ENCODE data around the gene SLC8A1. TPM values are rescaled to one million over a fixed set of nuclear protein-coding genes. Genes with fewer than 3 reads are reported as not detected.

Gene SLC8A1
- total RNA-seq, 1 experiment from 2014 or later, result 1.7 TPM

- Histone ChIP-seq H3K14ac (ENCODE audit: insufficient read depth, low read length) (no peak overlapping the region), H3K23me2 (ENCODE audit: insufficient read length, low read depth, low read length, poor library complexity, severe bottlenecking) (no peaks in the 10 kb centered on the region), H3K4me1 (ENCODE audit: insufficient read depth, low read length) (no peaks in the 10 kb centered on the region), H2BK5ac (ENCODE audit: insufficient read length, low read length) (no peak overlapping the region), H3K23ac (ENCODE audit: insufficient read length, low read depth, low read length) (no peak overlapping the region), H3K4me2 (ENCODE audit: insufficient read depth, insufficient read length, low read length) (no peak overlapping the region), H3K56ac (ENCODE audit: insufficient read length, low read depth, low read length) (no peak overlapping the region), H3K9me3 (ENCODE audit: control insufficient read depth, low read depth, low read length) (no peaks in the 10 kb centered on the region), H2AFZ (ENCODE audit: low read length) (no peak overlapping the region), H2AK5ac (ENCODE audit: insufficient read length, low read length) (no peak overlapping the region), H2BK20ac (ENCODE audit: low read depth, low read length, poor library complexity, severe bottlenecking) (no peak overlapping the region), H3K9ac (ENCODE audit: extremely low read depth, insufficient read length, low read length) (no peak overlapping the region), H4K20me1 (ENCODE audit: control insufficient read depth, insufficient read depth, insufficient read length) (no peaks in the 10 kb centered on the region), H4K5ac (ENCODE audit: insufficient read length, low read depth, low read length) (no peak overlapping the region), H3K79me1 (ENCODE audit: insufficient read depth, low read depth, low read length, poor library complexity, severe bottlenecking) (no peaks in the 10 kb centered on the region), H2BK120ac (ENCODE audit: low read depth, low read length, poor library complexity, severe bottlenecking) (no peak overlapping the region), H3T11ph (ENCODE audit: low read length) (no peak overlapping the region), H4K91ac (ENCODE audit: insufficient read length, low read depth, low read length) (no peak overlapping the region), H3K27ac (ENCODE audit: insufficient read length, low read depth, low read length) (no peak overlapping the region), H2BK15ac (ENCODE audit: low read depth, low read length) (no peak overlapping the region), H3K79me2 (ENCODE audit: insufficient read depth, low read length) (no peaks in the 10 kb centered on the region), H3K18ac (ENCODE audit: insufficient read length, low read depth, low read length) (no peak overlapping the region), H3K4ac (ENCODE audit: low read depth, low read length) (no peak overlapping the region), H4K8ac (replicated peaks; ENCODE audit: insufficient read length, low read depth, low read length) (no peak overlapping the region), H3K27me3 (ENCODE audit: insufficient read depth, low read length) (no peaks in the 10 kb centered on the region), H2BK12ac (ENCODE audit: insufficient read length, low read depth, low read length) (no peak overlapping the region)
- H3K9me3 Mint-ChIP-seq, result peaks cover 10 to 11% of the 10 kb centered on the region in 2 experiments
- H3K27ac Mint-ChIP-seq, result no peak overlapping the region
- peaks cover 12 to 15% of the 10 kb centered on the region in 2 experiments for H3K4me1 Mint-ChIP-seq
- no CpG with 5 or more reads among the region's 12 CpGs for WGBS (ENCODE audit: extremely low coverage, insufficient read length, low lambda C conversion rate)
- TF ChIP-seq CTCF (conservative IDR thresholded peaks at IDR 0.05), result no peak
- H3K4me3 Mint-ChIP-seq, result no peak overlapping the region
- no peak for DNase-seq
- H3K36me3 Mint-ChIP-seq (ENCODE audit: insufficient read depth in 1 of 3, low read depth in 3 of 3), result peaks cover 2 to 17% (median 5%) of the 10 kb centered on the region in 3 experiments; a peak in 6 of 7 replicates
- no peaks in the 10 kb centered on the region for H3K27me3 Mint-ChIP-seq (ENCODE audit: low read depth)
Observed at GRCh38 chr2:40072442-40073232, 379.3 kb downstream of the SLC8A1 start.

Data from H9 (cell line).